ENCODE results near the gene C1orf210.

C1orf210 gene

DNA sequence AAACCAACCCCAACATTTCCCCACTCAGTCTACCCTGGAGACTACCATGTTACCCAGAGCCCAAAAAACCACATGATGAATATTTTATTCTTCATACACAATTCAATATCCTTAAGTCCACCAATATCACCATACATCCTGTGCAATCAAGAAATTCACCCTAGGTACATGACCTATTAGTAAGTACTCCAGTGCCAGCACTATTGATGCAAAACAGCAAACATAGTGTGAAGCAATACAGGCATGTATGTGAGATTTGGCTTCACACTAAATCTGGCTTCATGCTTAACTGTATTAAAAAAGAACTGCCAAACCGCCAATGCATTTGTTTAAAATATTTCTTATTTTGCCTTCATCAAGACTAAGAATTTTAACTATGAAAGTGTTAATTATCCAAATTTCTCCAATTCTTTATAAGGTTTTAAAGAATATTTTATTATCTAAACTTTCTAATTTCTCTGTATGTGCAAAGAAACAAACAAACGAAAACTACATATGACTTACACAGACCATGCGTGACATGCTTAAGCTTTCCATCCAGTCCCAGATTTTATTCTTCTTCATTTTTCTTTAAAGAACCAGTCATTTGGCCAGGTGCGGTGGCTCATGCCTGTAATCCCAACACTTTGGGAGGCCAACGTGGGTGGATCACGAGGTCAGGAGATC lies 38.0 kb downstream of the C1orf210 start:
- H3K27me3 ChIP-seq: no peaks in the 10 kb centered on the region
- no peaks in the 10 kb centered on the region for H3K4me1 ChIP-seq
- no peak for DNase-seq
- no peak overlapping the region for H3K4me3 ChIP-seq (ENCODE audit: low read depth, low read length)
- TF ChIP-seq, protein P1, sequence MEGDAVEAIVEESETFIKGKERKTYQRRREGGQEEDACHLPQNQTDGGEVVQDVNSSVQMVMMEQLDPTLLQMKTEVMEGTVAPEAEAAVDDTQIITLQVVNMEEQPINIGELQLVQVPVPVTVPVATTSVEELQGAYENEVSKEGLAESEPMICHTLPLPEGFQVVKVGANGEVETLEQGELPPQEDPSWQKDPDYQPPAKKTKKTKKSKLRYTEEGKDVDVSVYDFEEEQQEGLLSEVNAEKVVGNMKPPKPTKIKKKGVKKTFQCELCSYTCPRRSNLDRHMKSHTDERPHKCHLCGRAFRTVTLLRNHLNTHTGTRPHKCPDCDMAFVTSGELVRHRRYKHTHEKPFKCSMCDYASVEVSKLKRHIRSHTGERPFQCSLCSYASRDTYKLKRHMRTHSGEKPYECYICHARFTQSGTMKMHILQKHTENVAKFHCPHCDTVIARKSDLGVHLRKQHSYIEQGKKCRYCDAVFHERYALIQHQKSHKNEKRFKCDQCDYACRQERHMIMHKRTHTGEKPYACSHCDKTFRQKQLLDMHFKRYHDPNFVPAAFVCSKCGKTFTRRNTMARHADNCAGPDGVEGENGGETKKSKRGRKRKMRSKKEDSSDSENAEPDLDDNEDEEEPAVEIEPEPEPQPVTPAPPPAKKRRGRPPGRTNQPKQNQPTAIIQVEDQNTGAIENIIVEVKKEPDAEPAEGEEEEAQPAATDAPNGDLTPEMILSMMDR (IDR thresholded peaks at IDR 0.05; ENCODE audit: low read depth, low read length): no peak
- no peaks in the 10 kb centered on the region for H3K9me3 ChIP-seq
- H3K36me3 ChIP-seq: no peaks in the 10 kb centered on the region

DNA sequence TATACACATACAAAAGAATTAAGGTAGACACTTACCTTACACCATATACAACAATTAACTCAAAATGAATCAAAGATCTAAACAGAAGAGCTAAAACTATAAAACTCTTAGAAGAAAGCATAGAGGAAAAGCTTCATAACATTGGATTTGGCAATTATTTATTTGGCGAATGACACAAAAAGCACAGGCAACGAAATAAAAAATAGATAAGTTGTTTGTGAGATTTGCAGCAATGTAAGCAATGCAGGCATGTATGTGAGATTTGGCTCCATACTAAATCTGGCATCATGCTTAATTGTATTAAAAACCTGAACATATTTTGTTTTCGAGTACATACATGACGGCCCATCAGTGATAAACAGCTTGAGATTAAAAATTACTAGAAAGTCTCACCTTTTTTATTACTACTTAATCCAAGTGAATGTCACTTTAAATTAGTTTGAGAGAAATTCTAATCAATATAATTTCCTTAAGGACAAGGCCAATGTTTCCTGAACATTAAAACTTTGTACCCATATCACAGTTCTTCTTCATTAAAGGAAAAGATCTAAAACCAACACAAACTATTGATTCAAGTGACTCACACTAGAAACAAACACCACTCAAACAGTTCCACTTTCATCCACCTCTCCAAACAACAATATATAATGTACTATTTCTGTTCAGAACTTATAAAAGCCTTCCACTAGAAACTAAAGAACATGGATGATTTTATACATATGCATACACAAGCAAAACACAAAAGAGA lies 38.7 kb downstream of the C1orf210 start:
- no peak for DNase-seq
- Histone ChIP-seq H3K9me3 (no peaks in the 10 kb centered on the region), H3K4me1 (no peaks in the 10 kb centered on the region), H3K4me3 (ENCODE audit: low read depth, low read length) (no peak overlapping the region), H3K27me3 (no peaks in the 10 kb centered on the region), H3K36me3 (no peaks in the 10 kb centered on the region)
- TF ChIP-seq, protein P1 (IDR thresholded peaks at IDR 0.05; ENCODE audit: low read depth, low read length): no peak

DNA sequence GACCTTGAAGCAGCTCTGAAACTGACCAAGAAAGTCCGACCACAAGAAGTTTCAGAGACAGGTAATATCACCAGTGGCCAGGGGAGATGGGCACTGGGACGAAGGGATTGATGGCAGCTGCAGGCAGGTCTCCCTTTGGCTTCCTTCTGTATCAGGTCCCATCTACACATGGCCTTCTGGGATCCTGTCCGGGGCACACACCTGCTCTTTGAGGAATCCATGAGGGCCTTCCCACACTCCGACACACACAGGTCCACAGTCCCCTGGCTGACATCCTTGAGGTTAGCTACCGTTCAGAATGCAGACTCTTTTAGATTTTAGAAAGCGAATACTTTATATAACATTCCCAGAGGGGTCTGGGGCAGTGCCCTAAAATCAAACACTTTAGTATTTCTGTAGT lies 42.1 kb downstream of the C1orf210 start:
- Histone ChIP-seq H3K36me3 (no peaks in the 10 kb centered on the region), H3K27me3 (no peaks in the 10 kb centered on the region), H3K4me1 (no peaks in the 10 kb centered on the region), H3K4me3 (ENCODE audit: low read depth, low read length) (no peak overlapping the region), H3K9me3 (no peaks in the 10 kb centered on the region)
- DNase-seq: no peak
- TF ChIP-seq, protein P1 (IDR thresholded peaks at IDR 0.05; ENCODE audit: low read depth, low read length): no peak

DNA sequence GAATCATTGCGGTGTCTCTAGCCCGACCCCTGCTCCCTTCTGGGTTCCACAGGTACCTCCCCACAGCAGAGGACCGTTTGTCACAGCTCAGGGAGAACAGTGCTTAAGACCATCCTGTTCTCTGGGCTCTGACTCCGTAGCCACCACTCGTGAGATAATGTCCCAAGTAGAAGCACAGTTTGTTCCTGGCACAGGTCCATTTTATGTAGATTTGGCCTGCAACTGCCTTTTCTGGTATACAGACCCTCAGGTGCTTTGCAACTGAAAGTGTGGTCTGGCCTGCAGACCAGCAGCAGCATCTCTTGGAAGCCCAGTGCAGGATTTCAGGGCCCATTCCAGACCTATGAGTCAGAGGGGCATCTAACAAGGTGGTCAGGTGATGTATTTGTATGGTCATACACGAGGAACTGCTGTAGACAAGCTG lies 44.0 kb downstream of the C1orf210 start:
- Histone ChIP-seq H3K27me3 (no peaks in the 10 kb centered on the region), H3K4me1 (no peaks in the 10 kb centered on the region), H3K9me3 (no peaks in the 10 kb centered on the region), H3K36me3 (no peaks in the 10 kb centered on the region), H3K4me3 (ENCODE audit: low read depth, low read length) (no peak overlapping the region)
- TF ChIP-seq, protein P1 (IDR thresholded peaks at IDR 0.05; ENCODE audit: low read depth, low read length): no peak
- no peak for DNase-seq

DNA sequence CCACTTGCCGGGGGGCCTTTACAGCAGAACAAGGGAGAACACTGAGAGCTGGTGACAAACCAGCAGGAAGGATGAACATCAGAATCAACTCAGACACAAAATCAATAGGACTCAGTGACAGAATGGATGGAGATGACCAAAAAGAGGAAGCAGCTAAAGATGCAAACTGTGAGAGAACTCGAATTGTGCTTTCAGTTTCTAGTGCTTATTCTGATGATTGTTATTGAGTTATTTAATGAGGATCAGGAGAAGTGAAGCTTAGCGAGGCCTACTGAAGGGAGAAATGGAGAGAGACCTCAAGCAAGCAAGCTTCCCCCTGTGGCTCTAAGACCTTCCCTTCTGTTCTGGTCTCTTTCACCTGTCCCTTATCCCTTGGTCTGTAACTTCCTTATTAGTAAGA lies 45.9 kb downstream of the C1orf210 start:
- no peaks in the 10 kb centered on the region for H3K4me1 ChIP-seq
- no peak overlapping the region for H3K4me3 ChIP-seq (ENCODE audit: low read depth, low read length)
- H3K27me3 ChIP-seq: no peaks in the 10 kb centered on the region
- TF ChIP-seq, protein P1 (IDR thresholded peaks at IDR 0.05; ENCODE audit: low read depth, low read length): no peak
- no peaks in the 10 kb centered on the region for H3K36me3 ChIP-seq
- no peaks in the 10 kb centered on the region for H3K9me3 ChIP-seq
- no peak for DNase-seq

DNA sequence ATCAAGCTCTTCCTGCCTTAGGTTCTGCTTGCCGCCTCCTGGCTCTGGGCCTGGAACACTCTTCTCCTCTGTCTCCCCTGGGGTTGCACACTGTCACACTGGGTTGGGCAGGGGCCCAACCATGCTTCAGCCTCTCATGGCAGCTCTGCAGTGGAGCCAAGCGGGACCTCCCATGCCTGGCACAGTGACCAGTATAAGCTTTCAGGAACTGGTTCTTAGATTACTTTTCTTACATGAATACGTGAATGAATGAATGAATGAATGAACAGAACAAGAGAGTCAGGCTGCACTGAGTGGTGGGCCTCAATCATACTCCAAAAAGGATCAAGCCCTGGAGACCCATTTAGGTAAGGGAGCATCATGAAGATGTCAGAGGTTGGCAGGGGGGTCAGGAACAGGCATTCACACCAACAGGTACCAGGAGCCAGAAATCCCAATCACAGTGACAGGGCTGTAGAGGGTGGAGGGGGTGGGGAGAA lies 46.4 kb downstream of the C1orf210 start:
- no peak for DNase-seq
- TF ChIP-seq, protein P1 (IDR thresholded peaks at IDR 0.05; ENCODE audit: low read depth, low read length): no peak
- no peaks in the 10 kb centered on the region for H3K4me1 ChIP-seq

More for the DNA sequence above, 46.4 kb downstream of the C1orf210 start:
- H3K4me3 ChIP-seq (ENCODE audit: low read depth, low read length): no peak overlapping the region
- no peaks in the 10 kb centered on the region for H3K9me3 ChIP-seq
- no peaks in the 10 kb centered on the region for H3K27me3 ChIP-seq
- no peaks in the 10 kb centered on the region for H3K36me3 ChIP-seq

All from BE2C (cell line).